Omental fat pad (tissue), 4 donors: ENCODE results near the gene CDC42BPB. TPM values are rescaled to one million over a fixed set of nuclear protein-coding genes. Genes with fewer than 3 reads are reported as not detected.

Experiments
- ATAC-seq: fragments of 150-250 bp; one replicate; pipeline ENCODE4 v1.9.1; 2016; ENCODE audit warnings: mild to moderate bottlenecking, moderate library complexity; ENCODE audit not compliant: low FRiP score
- DNase-seq: peaks from one replicate; pipeline ENCODE4 v3.0.0-alpha.2; 2019; ENCODE audit warnings: low spot score
- CTCF ChIP-seq, 3 donors: fragments of 450-650 bp; IDR thresholded peaks; one replicate each; pipeline ENCODE4 v1.5.1; 2016 to 2017; ENCODE audit warnings: antibody characterized with exemption in 3 of 3, mild to moderate bottlenecking in 3 of 3, moderate library complexity in 2 of 3
- total RNA-seq, 4 donors: library from RNA; depleted of rRNA; stranded (reverse); fragments of >200 nt; gene quantifications; one replicate each; pipeline ENCODE4 v1.1.0, GENCODE V29; 2016

The CDC42BPB gene
- total RNA-seq, 4 donors from 2014 or later = 63.7 to 131 (median 113) TPM

- no peak for TF ChIP-seq CTCF (IDR thresholded peaks at IDR 0.05)
- ATAC-seq = no peak
- DNase-seq = no peak
Measured at GRCh38 chr14:102917056-102917385, 140.3 kb downstream of the CDC42BPB start.

- DNase-seq = no peak
- ATAC-seq = no peak
- TF ChIP-seq CTCF (IDR thresholded peaks at IDR 0.05) = no peak
Measured at GRCh38 chr14:102916347-102917055, 140.8 kb downstream of the CDC42BPB start.

DNA sequence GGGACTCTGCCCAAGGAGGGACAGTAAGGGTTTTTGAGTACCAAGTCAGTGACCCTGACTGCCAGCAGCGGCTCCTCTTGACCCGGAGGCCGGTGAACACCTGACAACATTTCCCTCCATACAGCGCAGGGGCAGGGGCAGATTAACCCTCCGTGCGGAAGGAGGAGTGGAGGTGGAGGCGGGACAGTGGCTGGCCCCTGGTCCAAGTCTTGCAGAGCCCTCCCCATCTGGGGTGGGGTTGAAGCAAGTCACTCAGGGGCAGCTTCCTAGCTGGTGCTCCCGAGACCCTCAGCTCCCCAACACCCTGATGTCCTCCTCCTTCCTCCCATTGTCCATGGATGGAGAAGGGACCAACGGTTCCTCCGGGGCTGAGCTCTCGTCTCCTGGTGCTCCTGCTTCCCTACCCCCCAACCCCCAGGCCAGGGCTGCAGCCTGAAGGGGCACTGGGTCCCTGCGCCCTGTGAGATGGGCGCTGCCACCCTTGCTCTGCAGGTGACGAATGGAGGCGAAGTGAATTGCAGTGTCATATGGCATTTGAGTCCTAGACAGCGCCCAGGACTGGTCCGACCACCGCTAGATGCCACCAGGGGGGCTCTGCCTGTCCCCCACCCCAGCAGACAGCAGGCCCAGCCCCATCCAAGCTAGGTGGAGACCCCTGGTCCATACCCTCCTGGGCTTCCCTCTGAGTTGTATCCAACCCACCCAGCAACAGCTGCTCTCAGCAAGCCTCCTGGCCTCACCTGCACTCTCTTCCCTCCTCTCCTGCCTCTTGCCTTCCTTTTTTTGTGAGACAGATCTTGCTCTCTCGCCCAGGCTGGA is 141.8 kb downstream of the CDC42BPB start:
- no peak for TF ChIP-seq CTCF (IDR thresholded peaks at IDR 0.05)
- DNase-seq (no peak), ATAC-seq (no peak)

GRCh38 chr14:102914474-102915291 is 142.7 kb downstream of the CDC42BPB start:
- TF ChIP-seq CTCF (IDR thresholded peaks at IDR 0.05) = no peak
- ATAC-seq = no peak
- DNase-seq = no peak

GRCh38 chr14:102913341-102914211 is 143.8 kb downstream of the CDC42BPB start:
- DNase-seq = no peak
- TF ChIP-seq CTCF (IDR thresholded peaks at IDR 0.05) = no peak
- no peak for ATAC-seq

DNA sequence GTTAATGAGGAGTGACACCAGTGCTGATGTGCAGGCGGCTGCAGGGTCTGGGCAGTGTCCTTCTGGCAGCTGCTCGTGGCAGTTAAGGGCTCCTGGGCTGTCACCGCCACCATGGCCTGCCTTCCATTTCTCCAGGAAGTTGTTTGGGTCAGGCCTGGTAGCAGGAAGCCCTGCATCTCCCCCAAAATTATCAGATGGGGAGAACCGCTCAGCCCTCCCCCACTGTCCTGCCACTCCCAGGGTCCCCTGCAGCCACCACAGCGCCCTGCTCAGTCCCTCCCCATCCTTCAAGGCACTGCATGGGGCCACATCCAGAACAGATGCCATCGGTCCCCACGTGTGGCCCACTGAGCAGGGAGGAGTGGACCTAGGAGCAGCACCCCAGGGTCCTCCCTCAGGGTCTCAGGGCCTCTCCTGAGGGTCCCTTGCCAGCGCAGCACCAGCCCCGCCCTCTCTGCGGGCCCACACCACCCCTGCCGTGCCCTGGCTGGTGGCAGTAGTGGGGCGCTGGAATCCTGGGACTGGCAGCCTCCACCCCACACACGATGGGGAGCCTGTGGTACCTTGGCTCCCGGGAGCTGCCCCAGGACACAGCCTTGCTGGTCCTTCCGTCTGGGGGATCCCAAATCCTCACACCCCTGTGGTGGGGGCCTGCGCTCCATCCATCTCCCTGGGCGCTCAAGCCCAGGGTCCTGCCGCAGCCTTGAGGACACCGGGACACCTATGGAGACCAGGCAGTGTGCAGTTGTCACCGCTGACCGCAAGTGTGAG is 145.2 kb downstream of the CDC42BPB start:
- ATAC-seq (no peak), DNase-seq (no peak)
- no peak for TF ChIP-seq CTCF (IDR thresholded peaks at IDR 0.05)
